Stimulated activated CD4-positive, alpha-beta T cell treated with anti-CD3 and anti-CD28 coated beads, Interleukin-1b, Interleukin-23, amount 100 ng/mL, for 24 hours (primary cell): ENCODE results near the gene GNAI2.
A peak's percentile ranks its signal among the peaks of the same experiment; 100 is the strongest.

ENCODE experiments used
- DNase-seq, 4 experiments: peaks; one replicate each; pipeline ENCODE4 v3.0.0-alpha.2; 2020; ENCODE audit warnings: low read depth in 4 of 4, low spot score in 1 of 4

GNAI2 gene

DNA sequence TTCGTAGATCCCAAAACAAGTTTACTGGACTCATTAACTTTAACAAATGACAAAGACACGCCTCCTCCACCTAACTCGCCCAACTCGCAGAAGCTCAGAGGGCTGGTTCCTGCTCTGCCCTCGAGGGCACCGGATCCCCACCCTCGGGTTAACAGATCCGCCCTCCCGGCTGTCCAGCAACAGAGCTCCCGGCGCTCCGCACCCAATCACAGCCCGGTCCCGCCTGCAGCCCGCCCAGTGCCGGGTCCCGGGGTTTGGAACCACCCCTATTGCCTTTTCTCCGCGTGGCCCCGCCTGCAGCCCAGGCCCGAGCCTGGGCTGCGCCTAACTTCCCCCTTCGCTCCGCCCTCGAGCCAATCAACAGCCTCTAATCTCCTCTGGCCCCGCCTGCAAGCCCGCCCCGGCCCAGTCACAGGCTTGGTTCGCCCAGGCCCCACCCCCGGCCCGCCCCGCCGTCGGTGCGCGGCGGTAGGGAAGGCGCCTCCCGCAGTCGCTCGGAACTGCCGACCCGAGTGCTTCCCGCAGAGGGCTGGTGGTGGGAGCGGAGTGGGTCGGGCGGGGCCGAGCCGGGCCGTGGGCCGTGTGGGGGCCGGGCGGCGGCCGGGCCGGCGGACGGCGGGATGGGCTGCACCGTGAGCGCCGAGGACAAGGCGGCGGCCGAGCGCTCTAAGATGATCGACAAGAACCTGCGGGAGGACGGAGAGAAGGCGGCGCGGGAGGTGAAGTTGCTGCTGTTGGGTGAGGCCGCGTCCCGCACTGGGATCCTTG, at the start of gene GNAI2:
Gene GNAI2 (plus strand): TSS at position 489 of the 768 bp plus-strand sequence. CDS start 132 bp downstream, at position 621.
- peak; percentile 90 to 99 (median 96) for DNase-seq

DNA sequence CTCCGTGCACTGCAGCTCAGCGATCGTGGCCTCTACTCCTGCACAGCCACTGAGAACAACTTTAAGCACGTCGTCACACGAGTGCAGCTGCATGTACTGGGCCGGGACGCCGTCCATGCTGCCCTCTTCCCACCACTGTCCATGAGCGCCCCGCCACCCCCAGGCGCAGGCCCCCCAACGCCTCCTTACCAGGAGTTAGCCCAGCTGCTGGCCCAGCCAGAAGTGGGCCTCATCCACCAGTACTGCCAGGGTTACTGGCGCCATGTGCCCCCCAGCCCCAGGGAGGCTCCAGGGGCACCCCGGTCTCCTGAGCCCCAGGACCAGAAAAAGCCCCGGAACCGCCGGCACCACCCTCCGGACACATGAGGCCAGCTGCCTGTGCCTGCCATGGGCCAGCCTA, 48.3 kb upstream of the GNAI2 start:
- DNase-seq = no peak

DNA sequence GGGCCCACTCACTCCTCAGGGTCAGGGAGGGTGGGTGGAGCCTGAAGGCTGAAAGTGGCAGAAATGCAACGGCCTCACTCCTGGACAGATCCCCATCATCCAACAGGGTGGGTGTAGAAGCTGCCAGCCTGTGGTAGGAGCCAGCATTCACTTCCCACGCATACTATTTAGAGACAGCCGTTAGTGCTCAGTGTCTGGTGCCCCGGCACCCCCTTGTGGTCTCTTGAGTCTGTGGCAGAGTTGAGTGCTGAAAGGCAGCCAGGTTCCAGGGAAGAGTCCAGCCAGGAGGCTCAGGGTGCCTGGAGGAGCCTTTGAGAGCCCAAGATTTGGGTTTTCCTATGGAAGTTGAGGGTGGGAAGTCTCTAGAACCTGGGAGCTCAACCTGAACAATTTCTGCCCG, 46.7 kb upstream of the GNAI2 start:
- DNase-seq = peak in 1 of 4 experiments; percentile 26

DNA sequence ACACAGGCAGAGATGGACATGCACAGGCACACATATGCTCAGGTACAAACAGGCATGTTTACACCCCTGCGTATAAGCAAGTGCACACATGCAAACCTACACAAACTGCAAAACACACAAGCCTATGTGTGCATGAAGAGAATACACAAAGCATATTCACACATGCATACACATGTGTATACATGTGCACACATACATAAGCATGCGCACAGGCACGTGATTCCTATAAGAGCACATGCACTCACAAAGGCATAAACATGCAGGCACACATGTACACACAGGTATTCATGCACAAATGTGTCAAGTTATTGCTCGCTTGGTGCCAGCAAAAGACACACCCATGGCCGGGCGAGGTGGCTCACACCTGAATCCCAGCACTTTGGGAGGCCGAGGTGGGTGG, 46.0 kb upstream of the GNAI2 start:
- DNase-seq = no peak

DNA sequence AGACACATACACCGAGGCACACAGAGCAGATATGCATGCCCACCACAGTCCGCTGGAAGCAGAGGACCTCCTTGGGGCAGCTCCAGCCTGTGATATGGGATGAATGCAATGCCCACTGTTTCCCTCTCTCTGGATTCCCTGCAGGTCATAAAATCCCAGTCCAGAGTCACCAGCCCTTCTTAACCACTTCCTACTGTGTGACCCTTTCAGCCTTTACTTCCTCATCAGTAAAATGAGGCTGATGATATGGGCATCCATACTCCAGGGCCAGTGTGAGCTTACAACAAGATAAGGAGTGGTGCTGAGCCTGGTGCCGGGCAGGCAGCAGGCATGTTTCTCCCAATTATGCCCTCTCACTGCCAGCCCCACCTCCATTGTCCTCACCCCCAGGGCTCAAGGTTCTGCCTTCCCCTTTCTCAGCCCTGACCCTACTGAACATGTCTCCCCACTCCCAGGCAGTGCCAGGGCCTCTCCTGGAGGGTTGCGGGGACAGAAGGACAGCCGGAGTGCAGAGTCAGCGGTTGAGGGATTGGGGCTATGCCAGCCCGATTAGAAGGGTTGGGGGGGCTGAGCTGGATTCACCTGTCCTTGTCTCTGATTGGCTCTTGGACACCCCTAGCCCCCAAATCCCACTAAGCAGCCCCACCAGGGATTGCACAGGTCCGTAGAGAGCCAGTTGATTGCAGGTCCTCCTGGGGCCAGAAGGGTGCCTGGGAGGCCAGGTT, 44.9 kb upstream of the GNAI2 start, which contains the start of gene GNAT1:
Gene GNAT1 (plus strand): TSS at position 675 of the 725 bp plus-strand sequence. CDS start 116 bp downstream, outside the sequence.
- no peak for DNase-seq

DNA sequence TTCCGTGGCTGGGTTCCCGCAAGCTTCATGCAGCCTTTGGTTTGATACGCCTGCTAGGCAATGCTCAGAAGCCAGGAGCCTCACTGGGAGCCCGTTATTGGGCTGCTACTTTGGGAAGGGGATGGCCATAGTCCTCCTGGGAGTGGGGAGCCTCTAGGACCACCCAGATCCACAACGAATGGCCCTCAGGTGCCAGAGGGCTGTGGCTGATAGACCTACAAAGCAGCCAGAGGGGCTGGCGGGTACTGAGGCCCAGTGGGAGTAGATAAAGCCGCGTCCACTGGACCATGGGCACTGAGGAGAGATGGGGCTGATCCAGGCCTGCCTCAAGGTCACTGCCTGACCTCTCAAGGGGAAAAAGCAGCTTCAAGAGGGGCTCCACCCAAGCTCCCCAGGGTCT, 43.9 kb upstream of the GNAI2 start:
- DNase-seq = no peak

DNA sequence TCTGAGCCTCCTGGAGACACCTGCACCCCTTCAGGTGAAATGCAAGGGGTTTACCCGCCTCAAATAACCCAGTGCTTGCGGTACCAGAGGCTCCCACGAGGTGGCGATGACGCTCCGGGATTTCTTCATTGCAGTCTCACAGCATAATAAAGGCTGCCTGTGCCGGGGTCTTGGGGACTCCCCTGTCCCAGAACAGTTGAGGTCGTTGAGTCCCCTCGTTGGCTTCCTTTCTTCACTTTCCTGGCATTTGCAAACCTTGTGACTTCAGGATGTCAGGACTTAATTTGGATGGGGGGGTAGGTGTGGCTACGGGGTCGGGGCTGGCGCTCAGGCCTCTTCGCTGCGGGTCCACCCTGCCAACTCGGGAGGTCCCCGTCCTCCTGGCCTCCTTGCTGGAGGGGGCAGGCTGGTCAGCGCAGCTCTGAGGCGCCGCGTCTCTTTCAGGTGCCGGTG, 43.3 kb upstream of the GNAI2 start:
- peak; percentile 56 to 82 (median 72) for DNase-seq

DNA sequence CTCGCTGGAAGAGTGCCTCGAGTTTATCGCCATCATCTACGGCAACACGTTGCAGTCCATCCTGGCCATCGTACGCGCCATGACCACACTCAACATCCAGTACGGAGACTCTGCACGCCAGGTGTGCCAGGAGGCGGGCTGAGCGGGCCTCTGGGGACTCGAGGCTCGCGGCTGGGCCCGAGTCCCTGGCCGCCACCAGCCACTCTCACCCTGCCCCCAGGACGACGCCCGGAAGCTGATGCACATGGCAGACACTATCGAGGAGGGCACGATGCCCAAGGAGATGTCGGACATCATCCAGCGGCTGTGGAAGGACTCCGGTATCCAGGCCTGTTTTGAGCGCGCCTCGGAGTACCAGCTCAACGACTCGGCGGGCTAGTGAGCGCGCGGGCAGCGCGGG, 42.7 kb upstream of the GNAI2 start:
- no peak for DNase-seq

DNA sequence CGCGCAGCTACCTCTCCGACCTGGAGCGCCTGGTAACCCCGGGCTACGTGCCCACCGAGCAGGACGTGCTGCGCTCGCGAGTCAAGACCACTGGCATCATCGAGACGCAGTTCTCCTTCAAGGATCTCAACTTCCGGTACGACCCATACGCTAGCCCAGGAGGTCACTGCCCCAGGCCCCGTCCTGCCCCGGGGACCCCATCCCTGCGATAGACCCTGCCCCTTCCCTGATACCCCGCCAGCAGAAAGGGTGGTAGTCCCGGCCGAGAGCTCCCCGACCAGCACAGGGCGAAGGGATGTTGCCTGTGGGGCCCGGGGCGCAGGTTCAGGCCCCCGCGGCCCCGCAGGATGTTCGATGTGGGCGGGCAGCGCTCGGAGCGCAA, 42.3 kb upstream of the GNAI2 start:
- no peak for DNase-seq

DNA sequence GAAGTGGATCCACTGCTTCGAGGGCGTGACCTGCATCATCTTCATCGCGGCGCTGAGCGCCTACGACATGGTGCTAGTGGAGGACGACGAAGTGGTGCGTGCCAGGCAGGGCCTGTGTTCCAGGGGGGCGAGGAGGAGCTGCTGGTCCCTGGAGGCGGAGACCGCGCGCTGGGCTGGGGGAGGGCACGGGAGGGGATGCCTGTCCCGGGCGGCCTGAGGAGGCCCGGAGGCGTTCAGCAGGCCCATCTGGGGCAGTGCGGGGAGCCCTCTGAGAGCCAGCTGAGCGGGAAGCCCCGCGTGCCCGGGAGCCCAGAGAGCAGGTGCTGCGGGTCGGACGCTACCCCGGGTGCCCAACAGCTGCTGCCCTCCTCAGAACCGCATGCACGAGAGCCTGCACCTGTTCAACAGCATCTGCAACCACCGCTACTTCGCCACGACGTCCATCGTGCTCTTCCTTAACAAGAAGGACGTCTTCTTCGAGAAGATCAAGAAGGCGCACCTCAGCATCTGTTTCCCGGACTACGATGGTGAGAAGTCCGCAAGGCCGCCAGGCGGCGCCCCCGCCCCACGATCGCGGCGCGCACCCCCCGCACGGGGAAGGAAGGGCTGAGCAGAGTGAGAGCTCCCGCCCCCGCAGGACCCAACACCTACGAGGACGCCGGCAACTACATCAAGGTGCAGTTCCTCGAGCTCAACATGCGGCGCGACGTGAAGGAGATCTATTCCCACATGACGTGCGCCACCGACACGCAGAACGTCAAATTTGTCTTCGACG, 41.7 kb upstream of the GNAI2 start:
- peak; percentile 47 to 75 (median 58) for DNase-seq

DNA sequence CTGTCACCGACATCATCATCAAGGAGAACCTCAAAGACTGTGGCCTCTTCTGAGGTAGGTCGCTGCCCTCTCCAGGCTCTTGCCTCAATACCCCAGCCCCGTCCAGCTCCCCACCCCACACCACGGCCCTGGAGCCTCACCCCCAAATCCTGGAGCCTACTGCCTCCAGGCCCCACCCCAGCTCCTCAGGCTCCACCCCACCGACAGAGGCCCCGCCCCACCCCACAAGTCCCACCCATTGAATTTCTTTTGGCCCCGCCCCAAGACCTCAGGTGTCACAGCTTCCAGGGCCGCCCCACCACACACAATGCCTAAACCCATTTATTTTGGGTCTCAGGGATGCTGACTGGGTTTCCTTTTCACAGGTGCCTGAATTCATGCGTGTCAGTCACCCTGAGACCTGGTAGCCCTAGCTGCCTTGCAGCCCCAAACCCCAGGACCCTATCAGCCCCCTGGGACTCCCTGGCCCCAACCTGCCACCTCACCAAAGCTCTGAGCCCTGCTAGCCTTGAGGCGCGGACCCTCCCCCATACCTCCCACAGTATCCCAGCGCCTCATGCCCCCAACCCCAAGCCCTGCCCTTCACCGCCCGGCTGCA, 41.0 kb upstream of the GNAI2 start:
- DNase-seq = peak in 1 of 4 experiments; percentile 15

DNA sequence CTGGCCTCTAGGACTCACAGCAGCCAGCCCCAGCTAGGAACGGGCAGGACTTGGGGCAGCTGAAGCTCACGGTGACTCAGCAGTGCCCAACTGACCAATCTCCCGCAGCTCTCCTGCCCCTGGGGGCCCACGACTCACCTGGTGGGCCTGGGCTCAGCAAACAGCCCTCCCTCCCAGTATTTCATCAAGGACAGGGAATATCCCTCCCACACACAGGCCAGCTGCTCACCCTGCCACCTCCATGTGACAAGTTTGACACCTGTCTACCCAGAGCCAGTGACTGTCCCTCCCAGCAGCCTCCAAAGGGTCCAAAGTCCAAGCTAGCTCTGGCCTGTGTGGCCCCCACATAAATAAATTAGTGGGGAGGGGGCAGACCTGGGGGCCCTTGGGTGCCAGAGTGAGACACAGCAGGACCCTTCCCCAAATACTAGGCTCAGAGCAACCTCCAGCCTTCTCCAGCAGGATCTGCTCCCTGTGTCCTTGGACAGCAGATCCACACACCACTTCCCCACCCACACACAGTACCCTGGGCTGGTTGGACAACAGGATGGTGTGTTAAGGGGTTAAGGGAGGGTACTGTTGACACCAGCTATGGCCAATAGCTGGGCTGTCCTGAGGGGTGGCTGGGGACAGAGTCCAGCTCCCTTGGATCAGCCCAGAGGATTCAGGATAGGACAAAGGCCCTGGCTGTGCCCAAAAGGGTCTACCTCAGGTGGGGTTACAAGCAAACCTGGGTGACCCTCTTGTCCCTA, 40.3 kb upstream of the GNAI2 start:
- DNase-seq = no peak

DNA sequence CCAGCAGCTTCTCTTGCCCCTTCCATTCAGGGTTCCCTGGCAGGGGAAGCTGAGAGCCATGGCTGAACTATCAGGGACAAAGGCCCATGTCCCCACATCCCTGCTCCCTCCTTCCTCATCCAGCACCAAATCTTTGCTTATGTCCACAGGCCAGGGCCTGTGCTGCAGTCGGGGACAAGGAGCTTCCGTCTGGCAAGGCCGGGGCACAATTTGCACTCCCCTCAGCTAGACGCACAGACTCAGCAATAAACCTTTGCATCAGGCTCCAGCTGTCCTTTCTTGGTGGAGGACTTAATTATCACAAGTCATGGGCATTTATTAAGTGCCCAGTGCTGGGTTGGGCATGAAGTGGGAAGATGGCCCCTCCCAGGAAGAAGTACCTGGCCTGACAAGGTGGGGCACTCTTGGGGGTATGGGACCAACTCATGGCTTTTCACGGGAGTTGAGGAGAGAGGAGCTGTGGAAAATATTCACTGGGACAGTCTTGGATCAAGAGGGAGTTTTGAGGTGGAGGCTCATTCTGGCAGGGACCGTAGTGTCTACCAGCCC, 39.7 kb upstream of the GNAI2 start:
- DNase-seq = no peak

DNA sequence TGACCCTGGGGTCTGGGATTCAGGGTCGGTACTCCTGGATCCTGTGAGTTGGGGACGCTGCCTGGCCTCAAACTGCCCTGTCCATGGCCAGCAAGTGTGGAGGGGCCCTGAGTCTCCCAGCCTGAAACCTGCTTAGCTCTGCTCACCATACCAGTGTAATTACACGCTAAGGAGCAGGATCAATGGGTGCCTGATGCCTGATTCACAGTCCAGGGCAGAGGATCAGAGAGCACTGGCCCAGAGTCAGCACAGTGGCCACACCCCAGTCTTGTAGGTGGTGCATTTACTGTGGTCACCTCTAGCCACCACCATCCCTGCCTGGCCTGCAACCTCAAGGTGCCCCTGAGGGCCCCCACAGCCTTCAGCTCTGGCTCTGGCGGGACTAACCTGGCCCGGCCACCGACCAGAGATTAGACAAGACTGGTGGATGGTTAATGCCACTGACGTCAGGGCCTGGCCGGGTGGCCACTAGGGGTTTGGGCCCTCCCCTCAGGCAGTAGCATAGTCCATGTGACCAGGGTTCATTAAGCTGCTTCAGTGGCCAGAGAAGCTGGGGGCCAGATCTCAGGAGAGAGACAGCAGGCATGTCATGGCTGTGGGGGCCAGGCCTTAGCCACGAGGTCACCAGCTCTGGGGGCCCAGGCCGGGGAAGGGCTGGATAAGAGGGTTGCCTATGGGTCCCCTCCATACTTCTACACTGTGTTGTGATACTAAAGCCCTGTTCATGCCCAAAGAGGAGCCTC, 34.3 kb upstream of the GNAI2 start:
- DNase-seq = no peak

DNA sequence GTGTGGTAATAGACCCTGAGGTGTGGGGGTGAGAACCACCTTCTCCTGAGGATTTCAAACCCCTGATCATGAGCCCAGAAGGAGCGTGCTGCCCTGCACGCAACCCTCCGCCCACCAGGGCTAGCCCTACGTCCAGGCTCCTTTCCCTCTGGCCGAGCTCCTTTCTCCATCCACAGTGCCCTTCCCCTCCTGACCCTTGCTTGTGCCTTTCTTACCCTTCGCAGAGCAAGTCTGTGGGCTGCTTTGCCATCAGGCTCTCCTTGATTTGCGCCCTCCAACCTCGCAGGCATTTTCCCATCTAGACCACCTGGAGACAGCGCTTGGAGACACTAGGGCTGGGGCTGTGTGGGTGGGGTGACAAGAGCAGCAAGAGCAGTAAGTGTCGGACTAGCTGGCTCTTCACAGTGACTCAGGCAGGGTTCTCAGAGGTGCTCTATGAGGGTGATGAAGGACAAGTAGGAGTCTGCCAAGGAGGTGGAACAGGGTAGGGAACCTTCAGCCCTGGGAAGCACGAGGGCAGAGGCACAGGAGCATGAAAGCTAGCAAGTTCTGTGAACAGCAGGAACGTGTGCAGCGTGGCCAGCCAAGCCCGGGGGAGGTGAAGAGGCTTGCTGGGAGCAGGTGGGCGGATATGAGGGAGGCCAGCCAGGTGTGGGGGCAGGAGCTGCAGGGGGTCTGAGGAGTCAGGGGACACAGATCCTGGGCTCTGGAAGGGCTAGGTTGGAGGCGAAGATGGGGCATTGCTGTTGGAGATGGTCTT, 33.5 kb upstream of the GNAI2 start:
- DNase-seq = no peak

DNA sequence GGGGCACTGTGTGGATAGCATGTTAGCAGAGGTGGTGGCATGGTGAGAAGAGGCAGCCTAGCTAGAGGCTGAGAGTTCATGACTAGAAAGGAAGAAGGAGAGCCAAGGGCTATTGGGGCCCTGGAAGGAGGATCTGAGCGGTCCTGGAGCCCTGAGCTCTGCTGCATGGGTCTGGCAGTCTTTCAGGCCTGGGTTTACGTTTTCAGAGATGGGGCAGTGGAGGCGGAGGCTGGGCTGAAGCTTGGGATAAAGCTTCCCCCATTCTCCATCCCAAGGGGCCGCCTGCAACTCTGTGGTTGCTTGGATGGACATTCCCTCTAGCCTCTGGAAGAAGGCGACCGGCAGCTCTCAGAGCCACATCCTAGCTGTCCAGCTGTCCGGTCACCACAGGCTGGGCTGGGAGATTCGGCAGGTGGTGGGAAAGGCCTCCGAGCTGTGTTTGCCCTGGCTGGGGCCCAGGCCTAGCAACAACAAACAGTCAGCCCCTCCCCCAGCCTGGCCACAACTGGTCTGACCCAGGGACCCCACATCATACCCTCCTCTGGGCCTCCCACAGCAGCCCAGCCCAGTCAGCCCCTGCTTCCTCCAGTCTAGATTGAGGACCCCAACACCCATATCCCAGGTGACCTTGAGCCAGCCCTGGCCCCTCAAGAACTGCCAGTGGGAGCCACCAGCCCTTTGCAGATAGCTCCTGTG, 32.7 kb upstream of the GNAI2 start:
- DNase-seq = no peak

DNA sequence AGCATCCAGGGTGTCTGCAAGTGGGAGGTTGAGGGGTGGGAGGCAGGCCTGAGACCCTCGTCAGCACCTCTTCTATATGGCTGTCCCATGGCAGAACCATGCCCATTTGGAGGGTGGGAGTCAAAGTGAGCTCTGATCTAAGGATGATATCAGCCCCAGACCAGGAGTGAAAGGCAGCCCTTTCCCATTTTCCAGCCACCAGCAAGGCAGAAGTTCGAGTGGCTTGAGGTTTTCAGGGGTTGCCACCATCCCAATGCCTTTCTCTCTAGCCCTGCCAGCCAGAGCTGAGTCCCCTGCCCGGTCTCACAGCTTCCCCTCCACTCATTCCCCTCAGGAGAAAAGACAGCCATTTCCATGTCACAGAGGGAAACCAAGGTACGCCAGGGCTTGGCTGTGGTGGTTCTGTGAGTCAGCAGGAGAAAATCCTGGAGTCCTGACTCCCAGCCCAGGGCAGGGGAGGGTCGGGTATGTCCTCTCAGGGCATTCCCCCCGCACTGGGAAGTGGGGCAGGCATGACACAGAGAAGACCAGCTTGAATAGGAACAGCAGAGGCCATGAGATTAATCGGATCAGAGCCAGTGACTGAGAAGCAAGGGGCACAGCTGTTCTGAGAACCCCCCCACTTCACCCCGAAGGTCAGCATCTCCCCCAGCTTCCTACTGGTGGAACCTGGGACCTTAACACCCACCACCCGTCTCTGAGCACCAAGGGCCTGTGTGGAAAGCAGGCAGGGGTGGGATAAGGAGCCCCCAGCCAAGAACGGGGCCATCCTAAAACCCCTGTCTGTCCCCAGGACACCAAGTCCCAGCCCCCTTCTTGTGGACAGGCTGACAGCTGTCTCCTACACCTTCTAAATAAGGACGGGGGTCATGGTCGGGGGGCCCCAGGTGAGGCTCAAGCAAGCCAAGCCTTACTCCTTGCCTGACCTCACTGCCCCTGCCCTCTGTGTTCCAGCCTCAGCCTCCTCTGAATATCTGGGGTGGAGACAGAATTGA, 31.9 kb upstream of the GNAI2 start:
- DNase-seq = no peak
